GM19023 (cell line): ENCODE results near the gene MED25.

ENCODE experiments used
- ATAC-seq: cut with Tn5 transposase; IDR thresholded peaks from one replicate; pipeline ENCODE4 v1.9.1; 2021; ENCODE audit warnings: mild to moderate bottlenecking, moderate library complexity; ENCODE audit not compliant: unreplicated experiment

The MED25 gene

GRCh38 chr19:49817964-49818648 lies at the start of gene MED25:
TSS of gene MED25 (plus strand) at chr19:49818289. CDS start at chr19:49818342, 53 bp downstream.
- ATAC-seq, result peak; percentile 78

- ATAC-seq, result no peak
Observed at GRCh38 chr19:49770529-49770928, 47.6 kb upstream of the MED25 start.

GRCh38 chr19:49771674-49772139 lies 46.4 kb upstream of the MED25 start:
- ATAC-seq, result no peak

GRCh38 chr19:49772850-49773432 lies 45.1 kb upstream of the MED25 start:
- no peak for ATAC-seq

GRCh38 chr19:49773663-49774350 lies 44.3 kb upstream of the MED25 start:
- ATAC-seq, result no peak

GRCh38 chr19:49774969-49775368 lies 43.1 kb upstream of the MED25 start:
- ATAC-seq, result no peak

GRCh38 chr19:49775742-49776370 lies 42.2 kb upstream of the MED25 start:
- ATAC-seq, result no peak

GRCh38 chr19:49776371-49776764 lies 41.7 kb upstream of the MED25 start:
- ATAC-seq, result no peak

GRCh38 chr19:49779731-49780555 lies 38.1 kb upstream of the MED25 start:
- no peak for ATAC-seq

- ATAC-seq, result no peak
Observed at GRCh38 chr19:49780861-49781260, 37.2 kb upstream of the MED25 start.

- ATAC-seq, result no peak
Observed at GRCh38 chr19:49781394-49781793, 36.7 kb upstream of the MED25 start.

GRCh38 chr19:49782515-49782914 lies 35.6 kb upstream of the MED25 start:
- ATAC-seq, result no peak

GRCh38 chr19:49786376-49786820 lies 31.7 kb upstream of the MED25 start:
- no peak for ATAC-seq

- ATAC-seq, result no peak
Observed at GRCh38 chr19:49787746-49788145, 30.3 kb upstream of the MED25 start.

- ATAC-seq, result no peak
Observed at GRCh38 chr19:49788857-49789256, 29.2 kb upstream of the MED25 start.

GRCh38 chr19:49790866-49791265 lies 27.2 kb upstream of the MED25 start:
- ATAC-seq, result no peak

GRCh38 chr19:49791776-49792445 lies 26.2 kb upstream of the MED25 start:
- ATAC-seq, result no peak

- ATAC-seq, result no peak
Observed at GRCh38 chr19:49792829-49793560, 25.1 kb upstream of the MED25 start.

- no peak for ATAC-seq
Observed at GRCh38 chr19:49793561-49793840, 24.6 kb upstream of the MED25 start.

GRCh38 chr19:49795615-49796014 lies 22.5 kb upstream of the MED25 start:
- no peak for ATAC-seq
